ENCODE measurements around the gene TRIP12. TPM values are rescaled to one million over a fixed set of nuclear protein-coding genes. Genes with fewer than 3 reads are reported as not detected.
"Not testable (repeated sequence)": the region's sequence is repeated elsewhere in the genome, so short reads cannot be mapped to it uniquely, and the experiment has no call there.

TRIP12 gene
- total RNA-seq, 1 donor from 2014 or later, result 187 TPM

DNA sequence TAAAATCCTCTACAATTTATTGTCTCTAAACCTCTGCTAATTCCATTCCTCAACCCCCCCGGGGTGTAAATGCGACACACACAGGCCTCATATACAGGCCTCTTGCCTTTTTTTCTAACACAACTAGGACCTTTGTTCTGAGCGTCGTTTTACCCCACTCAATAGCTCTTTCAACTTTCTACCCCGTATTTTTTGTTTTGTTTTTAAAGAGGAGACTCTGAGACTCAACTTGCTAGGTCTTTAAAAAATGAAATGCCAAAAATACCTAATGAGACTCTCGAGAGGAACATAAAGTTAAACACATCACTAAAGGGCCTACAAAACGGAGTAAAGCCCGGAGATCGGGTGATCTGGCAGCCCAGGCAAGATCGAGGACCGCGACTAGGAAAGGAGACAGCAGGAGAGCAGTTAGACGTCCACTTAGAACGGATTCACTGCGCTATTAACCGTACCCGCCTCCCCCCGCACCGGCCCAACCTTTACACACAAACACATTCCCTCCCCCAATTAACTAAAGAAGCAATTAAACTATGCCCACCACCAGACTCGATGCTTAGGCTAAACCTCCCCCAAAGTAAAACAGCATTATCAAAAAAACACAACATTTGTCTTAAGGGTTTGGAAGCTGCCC lies 1.7 kb downstream of the TRIP12 start:
- DNase-seq, result no peak

- no peak for DNase-seq
These were observed 4.0 kb downstream of the TRIP12 start for GRCh38 chr2:229917793-229918192.

- DNase-seq, result no peak
These were observed 7.6 kb downstream of the TRIP12 start for GRCh38 chr2:229914171-229914570.

DNA sequence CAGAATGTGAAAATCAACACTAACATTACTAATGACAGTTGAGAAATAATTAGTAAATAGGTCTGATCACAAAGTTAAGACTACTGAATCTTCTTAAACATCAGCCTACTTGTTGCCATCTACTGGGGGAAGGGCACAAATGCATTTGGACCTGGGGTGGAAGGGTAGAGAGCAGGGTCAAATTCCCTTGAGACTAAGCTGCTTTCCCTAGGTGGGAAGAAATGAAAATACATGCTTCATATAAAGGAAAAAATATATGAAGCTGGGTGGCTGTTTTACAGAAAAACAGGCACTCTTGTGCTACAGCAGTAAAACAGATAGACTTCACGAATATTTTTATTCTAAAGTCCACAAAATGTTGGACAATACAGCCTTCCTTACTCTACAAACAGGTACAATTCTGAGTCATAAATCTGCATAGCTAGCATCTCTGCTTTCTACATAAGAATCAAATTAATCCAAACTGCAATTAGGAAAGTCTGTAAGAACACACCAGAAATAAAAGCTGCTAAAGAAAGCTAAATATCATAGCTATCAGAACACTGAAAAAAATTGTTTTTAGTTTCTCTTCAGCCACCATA lies 10.9 kb downstream of the TRIP12 start:
- DNase-seq, result no peak

GRCh38 chr2:229910147-229910831 lies 11.5 kb downstream of the TRIP12 start:
- DNase-seq, result no peak

DNA sequence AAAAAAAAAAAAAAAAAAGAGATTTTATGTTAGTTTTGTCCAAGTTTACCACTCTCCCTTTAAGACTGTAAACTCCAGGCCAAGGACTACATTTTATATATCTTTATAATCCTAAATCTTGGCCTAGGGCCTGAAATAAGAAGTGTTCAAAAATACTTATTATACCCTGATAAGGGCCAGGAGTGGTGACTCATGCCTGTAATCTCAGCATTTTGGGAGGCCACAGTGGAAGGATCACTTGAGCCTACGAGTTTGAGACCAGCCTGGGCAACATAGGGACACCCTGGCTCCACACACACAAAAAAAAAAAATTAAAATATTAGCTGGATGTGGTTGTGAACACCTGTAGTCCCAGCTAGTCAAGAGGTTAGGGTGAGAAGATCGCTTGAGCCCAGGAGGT lies 12.7 kb downstream of the TRIP12 start:
- no peak for DNase-seq

GRCh38 chr2:229905601-229906000 lies 16.2 kb downstream of the TRIP12 start:
- DNase-seq, result no peak

DNA sequence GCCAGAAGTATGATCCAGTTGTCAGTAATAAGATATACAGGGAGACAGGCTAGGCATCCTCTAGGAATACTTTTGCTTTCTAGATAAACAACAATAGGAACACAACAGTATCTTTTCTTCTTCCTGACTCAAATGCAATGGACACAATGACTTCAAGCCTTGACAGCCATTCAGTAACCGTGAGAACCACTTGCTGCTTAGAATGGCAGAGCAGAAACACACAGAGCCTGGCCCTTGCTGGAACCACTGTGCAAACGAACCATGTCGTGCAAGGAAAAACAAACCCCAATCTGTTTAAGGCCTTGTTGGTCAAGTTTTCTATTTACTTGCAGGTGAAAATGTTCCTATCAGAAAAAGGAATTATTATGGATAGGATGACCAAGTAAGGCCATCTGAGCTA lies 18.8 kb downstream of the TRIP12 start:
- no peak for DNase-seq

GRCh38 chr2:229901819-229902218 lies 20.0 kb downstream of the TRIP12 start:
- DNase-seq, result no peak

GRCh38 chr2:229900514-229900913 lies 21.3 kb downstream of the TRIP12 start:
- DNase-seq, result not testable (repeated sequence)

DNA sequence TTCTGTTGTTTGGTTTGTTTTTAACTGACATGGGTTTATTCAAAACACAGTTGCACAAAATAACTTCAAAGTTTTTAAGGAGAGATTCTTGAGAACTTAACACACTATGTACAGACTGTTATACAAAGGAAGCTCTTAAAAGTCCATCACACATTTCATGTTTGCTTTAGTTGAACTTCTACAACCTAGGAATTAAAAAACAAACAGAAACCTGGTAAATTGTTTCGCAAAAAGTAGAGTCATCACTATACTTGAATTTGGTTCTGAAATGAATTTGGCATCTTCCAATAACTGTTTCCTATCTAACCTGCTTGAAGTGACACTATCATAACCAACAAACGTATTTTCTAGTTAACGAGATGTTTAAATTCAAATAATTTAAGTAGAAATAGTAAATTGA lies 21.8 kb downstream of the TRIP12 start:
- no peak for DNase-seq

DNA sequence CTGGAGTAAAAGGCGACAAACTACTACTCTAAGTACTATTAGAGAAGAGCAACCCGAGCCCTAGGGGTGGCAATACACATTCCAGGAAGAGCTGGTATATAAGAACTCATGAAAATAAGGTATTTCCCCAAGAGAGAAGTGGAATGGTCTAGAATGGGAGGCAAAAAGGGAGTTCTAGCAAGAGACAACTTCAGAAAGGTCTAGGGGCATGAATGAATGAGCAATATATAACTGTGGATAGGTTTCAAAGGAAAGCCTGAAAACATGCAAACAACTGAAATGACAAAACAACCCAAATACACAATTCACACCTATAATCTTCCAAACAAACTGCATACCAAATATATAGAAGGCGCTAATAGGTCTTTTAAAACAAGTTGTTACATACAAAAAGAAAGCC lies 22.2 kb downstream of the TRIP12 start:
- DNase-seq, result no peak

DNA sequence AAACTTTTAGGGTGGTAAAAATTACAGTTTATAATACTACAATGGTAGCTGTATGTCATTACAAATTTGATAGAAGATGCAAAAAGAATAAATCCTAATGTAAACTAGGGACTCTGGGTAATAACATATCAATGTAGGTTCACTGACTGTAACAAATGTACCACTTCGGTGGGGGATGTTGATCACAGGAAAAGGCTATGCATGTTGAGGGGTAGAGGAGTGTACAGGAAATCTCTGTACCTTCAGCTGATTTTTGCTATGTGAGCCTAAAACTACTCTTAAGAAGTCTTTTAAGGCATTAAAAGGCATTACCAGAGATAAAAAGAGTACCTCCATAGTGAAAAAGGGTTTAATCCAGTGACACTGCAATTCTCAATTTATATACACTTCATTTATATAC lies 25.0 kb downstream of the TRIP12 start:
- DNase-seq, result no peak

GRCh38 chr2:229889023-229889422 lies 32.8 kb downstream of the TRIP12 start:
- DNase-seq, result no peak

DNA sequence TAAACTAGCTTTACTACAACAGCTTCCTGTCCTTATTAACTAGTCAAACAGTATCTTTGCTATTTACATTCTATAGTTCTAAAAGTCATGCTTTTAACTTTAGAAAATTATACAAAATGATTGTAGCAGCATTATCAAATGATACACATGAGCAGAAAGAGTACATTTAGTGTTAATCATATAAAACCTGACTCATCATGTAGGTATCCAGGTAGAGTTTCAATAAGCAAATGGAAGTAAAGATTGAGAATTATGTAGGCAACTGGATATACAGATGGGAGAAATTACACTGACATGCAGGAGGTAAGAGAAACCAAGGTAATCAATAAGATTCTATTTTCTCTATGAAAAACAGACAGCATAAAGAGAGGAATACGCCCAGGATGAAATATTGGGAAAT lies 33.8 kb downstream of the TRIP12 start:
- no peak for DNase-seq

GRCh38 chr2:229887441-229887840 lies 34.4 kb downstream of the TRIP12 start:
- no peak for DNase-seq

GRCh38 chr2:229884775-229885699 lies 36.8 kb downstream of the TRIP12 start:
- no peak for DNase-seq

- DNase-seq, result no peak
These were observed 39.2 kb downstream of the TRIP12 start for GRCh38 chr2:229882583-229882982.

- no peak for DNase-seq
These were observed 40.8 kb downstream of the TRIP12 start for GRCh38 chr2:229880892-229881586.

GRCh38 chr2:229879191-229879950 lies 42.4 kb downstream of the TRIP12 start:
- DNase-seq, result no peak

- no peak for DNase-seq
These were observed 46.3 kb downstream of the TRIP12 start for GRCh38 chr2:229875549-229875948.
